Thyroid gland (tissue), 4 donors: ENCODE data around the gene PREB. TPM values are rescaled to one million over a fixed set of nuclear protein-coding genes. Genes with fewer than 3 reads are reported as not detected.

Experiments used
- DNase-seq, 2 donors: peaks; one replicate each; pipeline ENCODE4 v3.0.0-alpha.2; 2019
- H3K27ac ChIP-seq, 3 donors: fragments of 200-600 bp; sonication (generic); 1 replicate in 2 of 3; 2 replicates in 1 of 3; pipeline ENCODE4 v1.5.1; 2016 to 2019; ENCODE audit warnings: mild to moderate bottlenecking in 1 of 3, moderate library complexity in 1 of 3
- H3K27me3 ChIP-seq: fragments of 200-600 bp; sonication (generic); one replicate; pipeline ENCODE4 v1.5.1; 2019
- H3K36me3 ChIP-seq, 2 donors: fragments of 200-600 bp; sonication (generic); one replicate each; pipeline ENCODE4 v1.5.1; 2016 to 2019
- H3K4me1 ChIP-seq, 2 donors: fragments of 200-600 bp; sonication (generic); one replicate each; pipeline ENCODE4 v1.5.1; 2017 to 2019
- H3K4me3 ChIP-seq, 3 donors: fragments of 200-600 bp; sonication (generic); replicated peaks in 1 of 3; 1 replicate in 2 of 3; 2 replicates in 1 of 3; pipeline ENCODE4 v1.5.1; 2016; ENCODE audit warnings: mild to moderate bottlenecking in 1 of 3
- H3K9me3 ChIP-seq: fragments of 200-600 bp; sonication (generic); one replicate; pipeline ENCODE4 v1.5.1; 2017
- POLR2A ChIP-seq, 2 donors: fragments of 450-650 bp; IDR thresholded peaks; one replicate each; pipeline ENCODE4 v1.6.1; 2017; ENCODE audit warnings: antibody characterized with exemption in 2 of 2, mild to moderate bottlenecking in 2 of 2, moderate library complexity in 1 of 2
- WGBS, 2 donors: methylation state at CpG; one replicate each; pipeline ENCODE4 v1.1.5; 2017; 5-methylcytosine and 5-hydroxymethylcytosine counted together
- intact Hi-C: fragments of 100-400 bp; cut with DNase I; formaldehyde crosslinking; loops from one replicate; pipeline ENCODE4 v1.15.1; 2023
- total RNA-seq, 4 donors: library from RNA; depleted of rRNA; stranded (reverse); fragments of >200 nt; gene quantifications; one replicate each; pipeline ENCODE4 v1.2.3, GENCODE V29; 2016
- TF ChIP-seq, protein P1 (sequence below), 6 experiments: fragments of 200-600 bp in 3 of 6; fragments of 450-650 bp in 3 of 6; sonication (generic) in 3 of 6; IDR thresholded peaks; one replicate each; pipeline ENCODE4 v1.5.1; 2016 to 2019; ENCODE audit warnings: antibody characterized with exemption in 6 of 6, mild to moderate bottlenecking in 2 of 6, inconsistent platforms in 1 of 6, moderate library complexity in 1 of 6

The PREB gene
- total RNA-seq, 4 donors from 2014 or later, result 52.4 to 84.0 (median 55.2) TPM

DNA sequence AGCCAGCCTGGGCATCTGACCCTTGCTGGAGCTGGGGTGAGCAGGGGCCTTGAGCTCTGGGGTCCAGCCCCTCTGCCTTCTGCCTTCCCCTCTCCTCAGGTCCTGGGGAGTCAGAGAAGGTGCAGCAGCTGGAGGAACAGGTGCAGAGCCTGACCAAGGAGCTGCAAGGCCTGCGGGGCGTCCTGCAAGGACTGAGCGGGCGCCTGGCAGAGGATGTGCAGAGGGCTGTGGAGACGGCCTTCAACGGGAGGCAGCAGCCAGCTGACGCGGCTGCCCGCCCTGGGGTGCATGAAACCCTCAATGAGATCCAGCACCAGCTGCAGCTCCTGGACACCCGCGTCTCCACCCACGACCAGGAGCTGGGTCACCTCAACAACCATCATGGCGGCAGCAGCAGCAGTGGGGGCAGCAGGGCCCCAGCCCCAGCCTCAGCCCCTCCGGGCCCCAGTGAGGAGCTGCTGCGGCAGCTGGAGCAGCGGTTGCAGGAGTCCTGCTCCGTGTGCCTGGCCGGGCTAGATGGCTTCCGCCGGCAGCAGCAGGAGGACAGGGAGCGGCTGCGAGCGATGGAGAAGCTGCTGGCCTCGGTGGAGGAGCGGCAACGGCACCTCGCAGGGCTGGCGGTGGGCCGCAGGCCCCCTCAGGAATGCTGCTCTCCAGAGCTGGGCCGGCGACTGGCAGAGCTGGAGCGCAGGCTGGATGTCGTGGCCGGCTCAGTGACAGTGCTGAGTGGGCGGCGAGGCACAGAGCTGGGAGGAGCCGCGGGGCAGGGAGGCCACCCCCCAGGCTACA, 52.3 kb downstream of the PREB start:
- intact Hi-C loops, result no loop called here
- H3K27ac ChIP-seq, result peak overlapping the region in 2 of 3 donors; percentile 38 to 67
- TF ChIP-seq, protein P1, sequence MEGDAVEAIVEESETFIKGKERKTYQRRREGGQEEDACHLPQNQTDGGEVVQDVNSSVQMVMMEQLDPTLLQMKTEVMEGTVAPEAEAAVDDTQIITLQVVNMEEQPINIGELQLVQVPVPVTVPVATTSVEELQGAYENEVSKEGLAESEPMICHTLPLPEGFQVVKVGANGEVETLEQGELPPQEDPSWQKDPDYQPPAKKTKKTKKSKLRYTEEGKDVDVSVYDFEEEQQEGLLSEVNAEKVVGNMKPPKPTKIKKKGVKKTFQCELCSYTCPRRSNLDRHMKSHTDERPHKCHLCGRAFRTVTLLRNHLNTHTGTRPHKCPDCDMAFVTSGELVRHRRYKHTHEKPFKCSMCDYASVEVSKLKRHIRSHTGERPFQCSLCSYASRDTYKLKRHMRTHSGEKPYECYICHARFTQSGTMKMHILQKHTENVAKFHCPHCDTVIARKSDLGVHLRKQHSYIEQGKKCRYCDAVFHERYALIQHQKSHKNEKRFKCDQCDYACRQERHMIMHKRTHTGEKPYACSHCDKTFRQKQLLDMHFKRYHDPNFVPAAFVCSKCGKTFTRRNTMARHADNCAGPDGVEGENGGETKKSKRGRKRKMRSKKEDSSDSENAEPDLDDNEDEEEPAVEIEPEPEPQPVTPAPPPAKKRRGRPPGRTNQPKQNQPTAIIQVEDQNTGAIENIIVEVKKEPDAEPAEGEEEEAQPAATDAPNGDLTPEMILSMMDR (IDR thresholded peaks at IDR 0.05), result no peak
- no peak for TF ChIP-seq POLR2A (IDR thresholded peaks at IDR 0.05)
- H3K4me1 ChIP-seq, result peaks cover 20 to 28% of the 10 kb centered on the region in 2 donors
- WGBS, 2 donors, result 90 to 93% methylated on average over 23 to 24 of the region's 38 CpGs
- no peak for DNase-seq
- H3K9me3 ChIP-seq, result no peaks in the 10 kb centered on the region
- no peaks in the 10 kb centered on the region for H3K36me3 ChIP-seq
- H3K4me3 ChIP-seq, result no peak overlapping the region
- H3K27me3 ChIP-seq, result no peaks in the 10 kb centered on the region

Other genes with a start within 250 kb of the PREB start
- 10 to 100 TPM; 12.9 to 21.2 (median 17.0) TPM for gene MAPRE3, start 164.0 kb downstream of the PREB start, total RNA-seq
- gene TMEM214, start 101.7 kb downstream of the PREB start, total RNA-seq, result 10 to 100 TPM; 43.3 to 93.8 (median 78.9) TPM
- 10 to 100 TPM; 29.1 to 40.0 (median 31.6) TPM for gene AGBL5, start 83.0 kb downstream of the PREB start, total RNA-seq
- gene OST4, start 63.0 kb downstream of the PREB start, total RNA-seq, result 100 to 1,000 TPM; 235 to 467 (median 261) TPM
- 10 to 100 TPM; 18.6 to 45.4 (median 29.3) TPM for gene EMILIN1, start 56.0 kb downstream of the PREB start, total RNA-seq
- gene KHK, start 47.9 kb downstream of the PREB start, total RNA-seq, result 1 to 10 TPM in 3 of 4 donors, under 1 TPM in 1; 0.44 to 2.3 (median 1.7) TPM
- 1 to 10 TPM in 2 of 4 donors, not detected in 2; 3.7 to 8.5 TPM for gene CGREF1, start 15.5 kb downstream of the PREB start, total RNA-seq
- 1 to 10 TPM in 1 of 4 donors, under 1 TPM in 3; 0.44 to 1.1 (median 0.76) TPM for gene ABHD1, start 10.8 kb downstream of the PREB start, total RNA-seq
- under 1 TPM in 2 of 4 donors, not detected in 2; 0.27 to 0.67 TPM for gene PRR30, start 4.8 kb upstream of the PREB start, total RNA-seq
- under 1 TPM in 1 of 4 donors, not detected in 3; 0.13 TPM for gene TCF23, start 14.4 kb upstream of the PREB start, total RNA-seq
- gene ATRAID, start 77.4 kb upstream of the PREB start, total RNA-seq, result 100 to 1,000 TPM; 149 to 345 (median 254) TPM
- 10 to 100 TPM; 10.9 to 34.0 (median 22.0) TPM for gene SLC5A6, start 77.6 kb upstream of the PREB start, total RNA-seq
- gene CAD, start 82.7 kb upstream of the PREB start, total RNA-seq, result 10 to 100 TPM; 16.5 to 31.9 (median 28.2) TPM
- gene SLC30A3, start 128.4 kb upstream of the PREB start, total RNA-seq, result under 1 TPM; 0.33 to 0.98 (median 0.80) TPM
- gene DNAJC5G, start 140.8 kb upstream of the PREB start, total RNA-seq, result 1 to 10 TPM in 2 of 4 donors, under 1 TPM in 1, not detected in 1; 0.33 to 2.1 (median 1.1) TPM
- gene TRIM54, start 147.8 kb upstream of the PREB start, total RNA-seq, result 1 to 10 TPM in 1 of 4 donors, under 1 TPM in 2, not detected in 1; 0.22 to 1.6 (median 0.54) TPM
- gene UCN, start 173.8 kb upstream of the PREB start, total RNA-seq, result 1 to 10 TPM; 1.1 to 2.5 (median 2.0) TPM
- gene MPV17, start 188.5 kb upstream of the PREB start, total RNA-seq, result 100 to 1,000 TPM in 3 of 4 donors, 10 to 100 TPM in 1; 92.9 to 151 (median 116) TPM
- gene GTF3C2, start 222.1 kb upstream of the PREB start, total RNA-seq, result 10 to 100 TPM; 44.7 to 86.6 (median 51.8) TPM
- 10 to 100 TPM; 34.7 to 44.0 (median 38.6) TPM for gene EIF2B4, start 235.7 kb upstream of the PREB start, total RNA-seq
- 100 to 1,000 TPM; 109 to 148 (median 130) TPM for gene SNX17, start 236.0 kb upstream of the PREB start, total RNA-seq
- gene ZNF513, start 246.1 kb upstream of the PREB start, total RNA-seq, result 10 to 100 TPM in 1 of 4 donors, 1 to 10 TPM in 3; 9.1 to 14.8 (median 9.2) TPM